Mesothelial cell of epicardium (in vitro differentiated cells): Measurements from ENCODE around the gene OXLD1. TPM values are rescaled to one million over a fixed set of nuclear protein-coding genes. Genes with fewer than 3 reads are reported as not detected.
A peak's percentile ranks its signal among the peaks of the same experiment; 100 is the strongest.

Experiments
- DNase-seq, 2 experiments: peaks; one replicate each; pipeline ENCODE4 v3.0.0; 2021; ENCODE audit warnings: low spot score in 2 of 2; ENCODE audit not compliant: unreplicated experiment in 2 of 2
- H3K27ac Mint-ChIP-seq: 2 replicates; pipeline ENCODE4 v1.8.0; 2021; ENCODE audit warnings: mixed read lengths
- H3K27me3 Mint-ChIP-seq: 2 replicates; pipeline ENCODE4 v1.8.0; 2021; ENCODE audit warnings: low read depth, mixed read lengths
- H3K36me3 Mint-ChIP-seq: 2 replicates; pipeline ENCODE4 v1.8.0; 2021; ENCODE audit warnings: mixed read lengths
- H3K4me1 Mint-ChIP-seq: 2 replicates; pipeline ENCODE4 v1.8.0; 2021; ENCODE audit warnings: mixed read lengths
- H3K4me3 Mint-ChIP-seq: 2 replicates; pipeline ENCODE4 v1.8.0; 2021; ENCODE audit warnings: mild to moderate bottlenecking, moderate library complexity, mixed read lengths
- H3K9me3 Mint-ChIP-seq: 2 replicates; pipeline ENCODE4 v1.8.0; 2021; ENCODE audit warnings: mixed read lengths
- total RNA-seq: library from RNA; stranded (reverse); gene quantifications from 3 replicates; pipeline ENCODE4 v1.2.1, GENCODE V29; 2021
- TF ChIP-seq, protein P1 (sequence below): fragments of 200-600 bp; sonication (generic); IDR thresholded peaks from one replicate; pipeline ENCODE4 v1.5.0; 2021; ENCODE audit warnings: antibody characterized with exemption; ENCODE audit not compliant: unreplicated experiment

Gene OXLD1
- total RNA-seq, 1 donor from 2014 or later: 23.9 TPM

DNA sequence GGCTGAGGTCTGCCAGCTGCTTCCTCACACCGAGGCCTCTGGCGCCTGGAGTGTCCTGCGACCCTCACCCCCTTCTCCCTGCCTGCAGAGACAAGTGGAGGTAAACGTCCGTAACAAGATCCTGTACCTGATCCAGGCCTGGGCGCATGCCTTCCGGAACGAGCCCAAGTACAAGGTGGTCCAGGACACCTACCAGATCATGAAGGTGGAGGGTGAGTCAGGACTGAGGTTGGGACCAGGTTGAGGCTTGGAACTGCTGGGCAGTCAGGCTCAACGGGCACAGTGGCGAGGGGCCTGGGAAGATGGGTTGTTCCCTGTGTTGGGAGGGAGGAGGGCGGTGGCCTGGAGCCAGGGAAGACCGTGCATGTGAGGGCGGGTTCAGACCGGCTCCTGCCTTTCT is 22.2 kb upstream of the OXLD1 start:
- Mint-ChIP-seq H3K4me3 (no peak overlapping the region), H3K27ac (no peak overlapping the region), H3K36me3 (peaks cover 14% of the 10 kb centered on the region), H3K4me1 (peaks cover 14% of the 10 kb centered on the region), H3K9me3 (no peaks in the 10 kb centered on the region), H3K27me3 (no peaks in the 10 kb centered on the region)
- TF ChIP-seq, protein P1, sequence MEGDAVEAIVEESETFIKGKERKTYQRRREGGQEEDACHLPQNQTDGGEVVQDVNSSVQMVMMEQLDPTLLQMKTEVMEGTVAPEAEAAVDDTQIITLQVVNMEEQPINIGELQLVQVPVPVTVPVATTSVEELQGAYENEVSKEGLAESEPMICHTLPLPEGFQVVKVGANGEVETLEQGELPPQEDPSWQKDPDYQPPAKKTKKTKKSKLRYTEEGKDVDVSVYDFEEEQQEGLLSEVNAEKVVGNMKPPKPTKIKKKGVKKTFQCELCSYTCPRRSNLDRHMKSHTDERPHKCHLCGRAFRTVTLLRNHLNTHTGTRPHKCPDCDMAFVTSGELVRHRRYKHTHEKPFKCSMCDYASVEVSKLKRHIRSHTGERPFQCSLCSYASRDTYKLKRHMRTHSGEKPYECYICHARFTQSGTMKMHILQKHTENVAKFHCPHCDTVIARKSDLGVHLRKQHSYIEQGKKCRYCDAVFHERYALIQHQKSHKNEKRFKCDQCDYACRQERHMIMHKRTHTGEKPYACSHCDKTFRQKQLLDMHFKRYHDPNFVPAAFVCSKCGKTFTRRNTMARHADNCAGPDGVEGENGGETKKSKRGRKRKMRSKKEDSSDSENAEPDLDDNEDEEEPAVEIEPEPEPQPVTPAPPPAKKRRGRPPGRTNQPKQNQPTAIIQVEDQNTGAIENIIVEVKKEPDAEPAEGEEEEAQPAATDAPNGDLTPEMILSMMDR: no peak
- no peak for DNase-seq

DNA sequence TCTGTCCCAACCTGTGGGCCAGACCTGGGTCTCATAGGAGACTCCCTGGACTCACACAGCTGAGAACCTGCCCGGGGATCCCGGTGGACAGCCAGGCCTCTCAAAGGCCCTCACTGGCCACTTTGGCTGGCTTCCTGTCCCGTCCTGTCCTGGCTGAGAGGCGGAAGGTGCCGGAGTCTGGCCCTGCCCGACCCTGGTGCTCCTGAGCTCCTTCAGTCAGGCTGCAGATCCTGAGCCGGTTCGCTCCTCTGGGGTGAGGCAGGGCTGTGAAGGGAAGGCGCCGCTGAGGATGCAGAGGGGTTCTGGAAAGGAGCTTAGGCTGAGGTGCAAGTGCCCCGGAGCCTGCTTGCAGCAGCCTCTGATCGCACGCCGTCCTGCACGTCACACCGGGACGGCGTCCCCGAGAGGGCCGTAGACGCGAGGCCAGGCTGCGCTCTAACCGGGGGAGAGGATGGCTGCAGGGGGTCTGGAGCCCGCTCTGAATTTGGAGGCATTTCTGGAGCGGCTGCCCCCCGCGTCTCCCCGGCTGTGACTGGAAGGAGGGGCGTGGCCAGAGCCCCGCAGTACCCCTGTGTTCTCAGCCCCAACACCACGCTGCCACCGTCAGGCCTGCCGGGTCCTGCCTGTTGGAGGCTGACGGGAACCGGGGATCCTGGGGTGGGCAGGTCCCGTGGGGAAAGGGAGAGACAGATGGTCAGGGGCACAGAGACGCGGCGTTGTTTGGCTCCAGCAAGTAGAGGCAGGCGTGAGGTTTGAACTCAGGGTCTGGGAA is 21.6 kb upstream of the OXLD1 start:
- Mint-ChIP-seq H3K27me3 (no peaks in the 10 kb centered on the region), H3K27ac (no peak overlapping the region), H3K9me3 (no peaks in the 10 kb centered on the region), H3K4me3 (no peak overlapping the region), H3K4me1 (peaks cover 16% of the 10 kb centered on the region), H3K36me3 (peaks cover 14% of the 10 kb centered on the region)
- DNase-seq: no peak
- TF ChIP-seq, protein P1: no peak

DNA sequence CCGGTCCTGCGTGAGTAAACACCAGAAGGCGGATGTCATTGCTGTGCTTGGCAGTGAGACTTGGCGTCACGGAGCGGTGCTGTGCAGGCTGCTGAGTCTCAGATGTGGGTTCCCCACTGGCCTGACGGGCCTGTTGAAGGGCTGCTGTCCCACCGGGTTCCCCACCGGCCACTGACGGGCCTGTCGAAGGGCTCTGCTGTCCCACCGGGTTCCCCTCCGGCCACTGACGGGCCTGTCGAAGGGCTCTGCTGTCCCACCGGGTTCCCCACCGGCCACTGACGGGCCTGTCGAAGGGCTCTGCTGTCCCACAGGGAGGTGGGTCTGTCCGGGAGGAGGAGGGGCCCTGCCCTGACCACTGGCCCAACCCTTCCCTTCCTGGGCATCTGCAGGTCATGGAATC is 20.2 kb upstream of the OXLD1 start:
- Mint-ChIP-seq H3K4me3 (no peak overlapping the region), H3K27me3 (no peaks in the 10 kb centered on the region), H3K4me1 (peaks cover 23% of the 10 kb centered on the region), H3K27ac (no peak overlapping the region), H3K36me3 (peaks cover 12% of the 10 kb centered on the region), H3K9me3 (no peaks in the 10 kb centered on the region)
- no peak for DNase-seq
- TF ChIP-seq, protein P1: no peak

DNA sequence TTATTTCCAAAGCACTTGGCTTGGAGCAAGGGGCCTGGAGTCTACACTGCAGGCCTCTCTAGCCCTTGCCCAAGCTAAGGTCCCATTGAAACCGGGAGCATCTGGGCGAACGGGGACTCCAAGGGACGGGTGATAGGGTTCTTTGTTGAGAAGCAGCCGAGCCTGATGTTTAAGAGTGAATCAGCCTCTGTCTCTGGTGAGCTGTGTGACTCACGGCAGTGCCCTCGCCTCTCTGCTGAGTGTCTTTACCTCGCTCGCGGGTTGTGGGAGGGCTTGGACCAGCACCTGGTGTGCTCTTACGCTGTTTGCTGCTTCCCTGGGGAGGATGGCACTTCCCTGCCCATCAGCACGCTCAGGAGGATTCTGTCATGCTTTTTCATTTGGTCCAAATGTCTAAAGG is 18.7 kb upstream of the OXLD1 start:
- Mint-ChIP-seq H3K4me1 (peaks cover 23% of the 10 kb centered on the region), H3K4me3 (peak overlapping the region; percentile 76), H3K36me3 (peaks cover 12% of the 10 kb centered on the region), H3K27me3 (no peaks in the 10 kb centered on the region), H3K27ac (peak overlapping the region; percentile 87), H3K9me3 (no peaks in the 10 kb centered on the region)
- TF ChIP-seq, protein P1: no peak
- no peak for DNase-seq

DNA sequence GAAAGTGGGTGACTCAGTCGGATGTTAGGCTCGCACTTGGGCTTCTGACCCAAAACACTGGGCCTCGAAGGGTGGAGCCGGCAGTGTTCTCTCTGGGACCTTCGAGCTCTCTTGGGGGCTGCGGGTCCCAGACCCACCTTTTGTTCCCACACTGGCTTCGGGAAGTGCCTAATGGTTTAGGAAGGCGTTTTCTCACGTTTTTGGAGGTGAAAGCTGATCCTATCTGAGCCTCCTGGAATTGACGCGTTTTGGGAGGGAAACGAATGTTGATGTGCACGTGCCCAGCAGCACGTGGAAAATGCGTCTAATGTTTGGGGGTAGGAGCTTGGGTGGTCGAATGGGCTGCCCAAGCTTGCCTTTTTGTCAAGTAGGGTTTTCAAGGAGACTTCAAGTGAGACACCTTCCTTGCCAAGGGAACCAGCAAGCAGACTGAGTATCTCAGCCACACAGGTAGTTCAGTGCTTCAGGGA is 18.1 kb upstream of the OXLD1 start:
- Mint-ChIP-seq H3K36me3 (peaks cover 12% of the 10 kb centered on the region), H3K4me3 (peak overlapping the region; percentile 76), H3K27ac (peak overlapping the region; percentile 87), H3K4me1 (peaks cover 23% of the 10 kb centered on the region), H3K27me3 (no peaks in the 10 kb centered on the region), H3K9me3 (no peaks in the 10 kb centered on the region)
- no peak for DNase-seq
- TF ChIP-seq, protein P1: no peak
